A673 (cell line): ENCODE data around the gene NGEF. TPM values are rescaled to one million over a fixed set of nuclear protein-coding genes. Genes with fewer than 3 reads are reported as not detected.
A peak's percentile ranks its signal among the peaks of the same experiment; 100 is the strongest.

Experiments
- BruUV-seq: library from RNA; stranded (reverse); fragments of 400-500 nt; replicated peaks from 2 replicates; lab custom pipeline; 2021; lab: Mats Ljungman, UMichigan
- CTCF ChIA-PET: fragments of 300-600 bp; sonication (Branson Sonifier 250); formaldehyde crosslinking; loops from one replicate; lab custom pipeline; 2022; ENCODE audit warnings: antibody characterized with exemption; lab: Charles Lee
- POLR2A ChIA-PET: fragments of 300-600 bp; sonication (Branson Sonifier 250); formaldehyde crosslinking; loops from one replicate; lab custom pipeline; 2022; ENCODE audit warnings: antibody characterized with exemption; ENCODE audit not compliant: low non-redundant PET; lab: Charles Lee
- DNase-seq: peaks from one replicate; pipeline ENCODE4 v3.0.0-alpha.2; 2015; ENCODE audit warnings: low spot score
- H3K27ac ChIP-seq: fragments of 200-600 bp; sonication (generic); 2 replicates; pipeline ENCODE4 v1.5.1; 2016; ENCODE audit warnings: mixed run types, low read depth, mild to moderate bottlenecking, mixed read lengths, antibody characterized with exemption, low read length; ENCODE audit not compliant: poor library complexity, severe bottlenecking
- H3K27me3 ChIP-seq: fragments of 200-600 bp; sonication (generic); replicated peaks from 2 replicates; pipeline ENCODE4 v1.6.1; 2017; ENCODE audit warnings: mixed run types, low read depth, mild to moderate bottlenecking, mixed read lengths, antibody characterized with exemption, low read length; ENCODE audit not compliant: insufficient read depth, poor library complexity
- H3K36me3 ChIP-seq: fragments of 200-600 bp; sonication (generic); 2 replicates; pipeline ENCODE4 v1.6.1; 2016; ENCODE audit warnings: mixed run types, mild to moderate bottlenecking, mixed read lengths, antibody characterized with exemption, low read length; ENCODE audit not compliant: insufficient read depth, poor library complexity, severe bottlenecking
- H3K4me1 ChIP-seq: fragments of 200-600 bp; sonication (generic); 2 replicates; pipeline ENCODE4 v1.6.1; 2017; ENCODE audit warnings: mixed run types, mild to moderate bottlenecking, mixed read lengths, antibody characterized with exemption, low read length; ENCODE audit not compliant: insufficient read depth, poor library complexity, severe bottlenecking
- H3K4me3 ChIP-seq: fragments of 200-600 bp; sonication (generic); 2 replicates; pipeline ENCODE4 v1.5.1; 2016; ENCODE audit warnings: low read depth, mixed run types, mild to moderate bottlenecking, mixed read lengths, low read length; ENCODE audit not compliant: poor library complexity, severe bottlenecking
- H3K9me3 ChIP-seq: fragments of 200-600 bp; sonication (generic); 2 replicates; pipeline ENCODE4 v1.6.1; 2016; ENCODE audit warnings: mixed run types, low read depth, mild to moderate bottlenecking, mixed read lengths, antibody characterized with exemption, low read length; ENCODE audit not compliant: poor library complexity, severe bottlenecking
- EZH2 ChIP-seq: fragments of 200-600 bp; sonication (generic); IDR thresholded peaks from 2 replicates; pipeline ENCODE4 v1.6.1; 2017; ENCODE audit warnings: borderline replicate concordance, low read depth, mild to moderate bottlenecking, mixed read lengths, antibody characterized with exemption, low read length; ENCODE audit not compliant: poor library complexity, severe bottlenecking
- intact Hi-C: fragments of 100-400 bp; cut with micrococcal nuclease; formaldehyde crosslinking; loops from one replicate; pipeline ENCODE4 v1.10.0; 2022; ENCODE audit not compliant: unreplicated experiment
- total RNA-seq: library from RNA; stranded (reverse); gene quantifications from 2 replicates; pipeline ENCODE4 v1.2.3, GENCODE V29; 2021
- TF ChIP-seq, protein P1 (sequence below): fragments of 300-800, 200-600 bp; sonication (generic); conservative IDR thresholded peaks from 2 replicates; pipeline ENCODE4 v1.5.1; 2017; ENCODE audit warnings: low read depth, mild to moderate bottlenecking, antibody characterized with exemption, low read length, moderate library complexity, mixed read lengths

The NGEF gene
- total RNA-seq, 1 experiment from 2014 or later: 0.69 TPM

- POLR2A ChIA-PET: interaction anchor here (0.7 kb wide), 2 partner anchors 225 to 236 kb away, joined by 5 to 19 read pairs; no protein-coding TSS in a partner anchor
- DNase-seq: peak; percentile 20
- intact Hi-C loops: no loop called here
- no peak for TF ChIP-seq EZH2
- TF ChIP-seq, protein P1, sequence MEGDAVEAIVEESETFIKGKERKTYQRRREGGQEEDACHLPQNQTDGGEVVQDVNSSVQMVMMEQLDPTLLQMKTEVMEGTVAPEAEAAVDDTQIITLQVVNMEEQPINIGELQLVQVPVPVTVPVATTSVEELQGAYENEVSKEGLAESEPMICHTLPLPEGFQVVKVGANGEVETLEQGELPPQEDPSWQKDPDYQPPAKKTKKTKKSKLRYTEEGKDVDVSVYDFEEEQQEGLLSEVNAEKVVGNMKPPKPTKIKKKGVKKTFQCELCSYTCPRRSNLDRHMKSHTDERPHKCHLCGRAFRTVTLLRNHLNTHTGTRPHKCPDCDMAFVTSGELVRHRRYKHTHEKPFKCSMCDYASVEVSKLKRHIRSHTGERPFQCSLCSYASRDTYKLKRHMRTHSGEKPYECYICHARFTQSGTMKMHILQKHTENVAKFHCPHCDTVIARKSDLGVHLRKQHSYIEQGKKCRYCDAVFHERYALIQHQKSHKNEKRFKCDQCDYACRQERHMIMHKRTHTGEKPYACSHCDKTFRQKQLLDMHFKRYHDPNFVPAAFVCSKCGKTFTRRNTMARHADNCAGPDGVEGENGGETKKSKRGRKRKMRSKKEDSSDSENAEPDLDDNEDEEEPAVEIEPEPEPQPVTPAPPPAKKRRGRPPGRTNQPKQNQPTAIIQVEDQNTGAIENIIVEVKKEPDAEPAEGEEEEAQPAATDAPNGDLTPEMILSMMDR: no peak
- Histone ChIP-seq H3K4me3 (no peak overlapping the region), H3K27ac (no peak overlapping the region), H3K4me1 (peaks cover 21% of the 10 kb centered on the region), H3K9me3 (no peaks in the 10 kb centered on the region), H3K36me3 (peaks cover 44% of the 10 kb centered on the region), H3K27me3 (no peaks in the 10 kb centered on the region)
- no TSS peak for BruUV-seq
- CTCF ChIA-PET: no interaction called here
These were observed 179.2 kb downstream of the NGEF start for GRCh38 chr2:232833830-232834229.

DNA sequence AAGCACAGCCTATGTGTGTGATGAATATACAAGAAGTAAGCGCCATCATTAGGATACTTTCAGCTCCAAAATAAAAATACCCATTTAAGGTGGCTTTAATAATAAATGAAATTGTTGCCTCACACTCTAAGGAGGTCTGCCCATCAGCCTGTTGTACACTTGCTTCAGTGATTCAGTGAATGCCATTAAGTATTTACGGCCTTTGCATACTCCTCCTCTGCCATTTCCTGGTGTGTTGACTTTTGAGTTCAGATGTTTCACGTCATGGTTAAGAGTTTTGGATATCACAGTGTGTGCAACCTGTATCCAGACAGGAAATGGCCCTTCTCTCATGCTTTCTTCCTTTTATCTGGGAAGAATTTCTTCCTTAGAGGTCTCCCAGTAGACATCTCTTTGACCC lies 181.6 kb downstream of the NGEF start:
- no peaks in the 10 kb centered on the region for H3K27me3 ChIP-seq
- intact Hi-C loops: no loop called here
- peaks cover 47% of the 10 kb centered on the region for H3K36me3 ChIP-seq
- no TSS peak for BruUV-seq
- no peak overlapping the region for H3K27ac ChIP-seq
- ChIA-PET POLR2A (no interaction called here), CTCF (no interaction called here)
- no peaks in the 10 kb centered on the region for H3K9me3 ChIP-seq
- peaks cover 8% of the 10 kb centered on the region for H3K4me1 ChIP-seq
- H3K4me3 ChIP-seq: no peak overlapping the region
- no peak for TF ChIP-seq EZH2
- TF ChIP-seq, protein P1: no peak
- no peak for DNase-seq

- intact Hi-C loops: no loop called here
- BruUV-seq: no TSS peak
- DNase-seq: no peak
- H3K4me1 ChIP-seq: peaks cover 8% of the 10 kb centered on the region
- CTCF ChIA-PET: interaction anchor here (0.7 kb wide), 1 partner anchor 166 kb away, joined by 3 read pairs; no protein-coding TSS in a partner anchor
- no peak overlapping the region for H3K27ac ChIP-seq
- POLR2A ChIA-PET: no interaction called here
- no peak for TF ChIP-seq EZH2
- TF ChIP-seq, protein P1: no peak
- H3K9me3 ChIP-seq: no peaks in the 10 kb centered on the region
- no peak overlapping the region for H3K4me3 ChIP-seq
- peaks cover 47% of the 10 kb centered on the region for H3K36me3 ChIP-seq
- H3K27me3 ChIP-seq: no peaks in the 10 kb centered on the region
These were observed 183.1 kb downstream of the NGEF start for GRCh38 chr2:232829988-232830387.

Other genes with a start within 250 kb of the NGEF start
- gene KCNJ13, start 236.7 kb downstream of the NGEF start, total RNA-seq: not detected in 2 replicates
- gene SNORC, start 143.0 kb downstream of the NGEF start, total RNA-seq: 4.6 and 4.7 TPM in 2 replicates
- gene NEU2, start 19.4 kb upstream of the NGEF start, total RNA-seq: not detected in 2 replicates
- 2.3 and 3.0 TPM in 2 replicates for gene INPP5D, start 47.1 kb upstream of the NGEF start, total RNA-seq
- gene ATG16L1, start 238.4 kb upstream of the NGEF start, total RNA-seq: 38.2 and 43.2 TPM in 2 replicates